Liver (tissue), 9 donors: ENCODE data around the gene TIAM1. TPM values are rescaled to one million over a fixed set of nuclear protein-coding genes. Genes with fewer than 3 reads are reported as not detected.

Experiments
- DNase-seq: peaks from one replicate; pipeline ENCODE4 v3.0.0-alpha.2; 2017; ENCODE audit warnings: low spot score
- H3K27ac ChIP-seq, 2 donors: one replicate each; pipeline ENCODE4 v1.7.0; 2013; ENCODE audit warnings: inconsistent platforms in 2 of 2, low read length in 2 of 2, control low read depth in 1 of 2, low read depth in 1 of 2, mild to moderate bottlenecking in 1 of 2
- H3K27me3 ChIP-seq, 4 donors: one replicate each; pipeline versions ENCODE4 v1.6.1 to v1.7.0; 2013; ENCODE audit warnings: low read length in 3 of 4, inconsistent platforms in 1 of 4, mild to moderate bottlenecking in 1 of 4, moderate library complexity in 1 of 4; ENCODE audit not compliant: control insufficient read depth in 4 of 4, insufficient read depth in 4 of 4
- H3K36me3 ChIP-seq, 4 donors: one replicate each; pipeline versions ENCODE4 v1.6.1 to v1.7.0; 2013; ENCODE audit warnings: low read length in 3 of 4, mild to moderate bottlenecking in 3 of 4, low read depth in 1 of 4, moderate library complexity in 1 of 4; ENCODE audit not compliant: control insufficient read depth in 4 of 4, insufficient read depth in 3 of 4
- H3K4me1 ChIP-seq, 4 donors: one replicate each; pipeline versions ENCODE4 v1.6.1 to v1.7.0; 2013; ENCODE audit warnings: low read length in 3 of 4, mild to moderate bottlenecking in 3 of 4, moderate library complexity in 1 of 4; ENCODE audit not compliant: control insufficient read depth in 4 of 4, insufficient read depth in 4 of 4
- H3K4me3 ChIP-seq, 3 donors: one replicate each; pipeline versions ENCODE4 v1.6.1 to v1.7.0; 2013; ENCODE audit warnings: low read length in 3 of 3, control low read depth in 1 of 3, low read depth in 1 of 3, mild to moderate bottlenecking in 1 of 3
- H3K9ac ChIP-seq, 2 donors: one replicate each; pipeline ENCODE4 v1.7.0; 2013; ENCODE audit warnings: low read length in 2 of 2, mild to moderate bottlenecking in 2 of 2, moderate library complexity in 2 of 2, control low read depth in 1 of 2, low read depth in 1 of 2
- H3K9me3 ChIP-seq, 4 donors: one replicate each; pipeline versions ENCODE4 v1.6.1 to v1.7.0; 2013; ENCODE audit warnings: low read length in 3 of 4; ENCODE audit not compliant: control insufficient read depth in 4 of 4
- EGR1 ChIP-seq, 2 donors: IDR thresholded peaks; 2 replicates each; pipeline ENCODE4 v1.6.1; 2016 to 2018; ENCODE audit warnings: antibody characterized with exemption in 2 of 2, low read depth in 2 of 2
- FOXA1 ChIP-seq: IDR thresholded peaks from 2 replicates; pipeline ENCODE4 v1.6.1; 2016; ENCODE audit warnings: antibody characterized with exemption
- FOXA2 ChIP-seq: IDR thresholded peaks from 2 replicates; pipeline ENCODE4 v1.6.1; 2016; ENCODE audit warnings: antibody characterized with exemption
- GABPA ChIP-seq, 2 donors: IDR thresholded peaks in 1 of 2; conservative IDR thresholded peaks in 1 of 2; 2 replicates each; pipeline ENCODE4 v1.6.1; 2016; ENCODE audit warnings: antibody characterized with exemption in 2 of 2, mild to moderate bottlenecking in 1 of 2, moderate library complexity in 1 of 2
- HNF4A ChIP-seq, 2 donors: conservative IDR thresholded peaks; 2 replicates each; pipeline ENCODE4 v1.6.1; 2016; ENCODE audit warnings: antibody characterized with exemption in 2 of 2, mild to moderate bottlenecking in 2 of 2
- HNF4G ChIP-seq: IDR thresholded peaks from 2 replicates; pipeline ENCODE4 v1.6.1; 2016; ENCODE audit warnings: antibody characterized with exemption
- JUND ChIP-seq, 2 donors: IDR thresholded peaks; 2 replicates each; pipeline ENCODE4 v1.6.1; 2016; ENCODE audit warnings: antibody characterized with exemption in 2 of 2
- NR2F2 ChIP-seq: IDR thresholded peaks from 2 replicates; pipeline ENCODE4 v1.6.1; 2016; ENCODE audit warnings: antibody characterized with exemption
- RXRA ChIP-seq, 2 donors: IDR thresholded peaks; 2 replicates each; pipeline ENCODE4 v1.6.1; 2017 to 2018; ENCODE audit warnings: antibody characterized with exemption in 2 of 2, mild to moderate bottlenecking in 1 of 2
- SP1 ChIP-seq: IDR thresholded peaks from 2 replicates; pipeline ENCODE4 v1.6.1; 2018; ENCODE audit warnings: antibody characterized with exemption, mild to moderate bottlenecking
- TAF1 ChIP-seq: conservative IDR thresholded peaks from 2 replicates; pipeline ENCODE4 v1.6.1; 2016; ENCODE audit warnings: antibody characterized with exemption, mild to moderate bottlenecking
- YY1 ChIP-seq: IDR thresholded peaks from 2 replicates; pipeline ENCODE4 v1.6.1; 2016; ENCODE audit warnings: antibody characterized with exemption, mild to moderate bottlenecking
- WGBS: extraction: QIAGEN DNeasy Blood & Tissue Kit; methylation state at CpG from one replicate; pipeline ENCODE4 v1.1.7; 2013; 5-methylcytosine and 5-hydroxymethylcytosine counted together
- polyA plus RNA-seq, 2 donors: library from polyadenylated mRNA; stranded (reverse) in 1 of 2; unstranded in 1 of 2; fragments of 200-250 nt in 1 of 2; fragments of >200 nt in 1 of 2; fragmentation: Nextera tagmentation in 1 of 2; extraction: Ambion mirVana in 1 of 2; gene quantifications; one replicate each; pipeline versions ENCODE4 v1.2.1 to v1.2.3, GENCODE V29; 2013 to 2015
- total RNA-seq, 2 donors: library from RNA; depleted of rRNA; stranded (reverse); fragments of >200 nt; gene quantifications; one replicate each; pipeline ENCODE4 v1.2.3, GENCODE V29; 2014
- TF ChIP-seq, protein P1 (sequence below): IDR thresholded peaks from 2 replicates; pipeline ENCODE4 v1.6.1; 2016; ENCODE audit warnings: antibody characterized with exemption, mild to moderate bottlenecking
- TF ChIP-seq, protein P2 (sequence below): IDR thresholded peaks from 2 replicates; pipeline ENCODE4 v1.6.1; 2016; ENCODE audit warnings: antibody characterized with exemption
- TF ChIP-seq, protein P3 (sequence below): IDR thresholded peaks from 2 replicates; pipeline ENCODE4 v1.6.1; 2016; ENCODE audit warnings: antibody characterized with exemption
- TF ChIP-seq, protein P4 (sequence below): fragments of 150-350 bp; IDR thresholded peaks from 2 replicates; pipeline ENCODE4 v1.5.1; 2017; ENCODE audit warnings: improper control_type of control experiment, low read depth, low read length; ENCODE audit not compliant: missing input control
- TF ChIP-seq, protein P5 (sequence below): IDR thresholded peaks from 2 replicates; pipeline ENCODE4 v1.6.1; 2016; ENCODE audit warnings: antibody characterized with exemption
- donor health status: healthy.
- donor health status: healthy.
- donor health status: healthy.
- donor health status: healthy.
- donor health status: healthy.

TIAM1 gene
- total and polyA plus RNA-seq, 4 donors = 3.0 to 7.4 (median 4.8) TPM

DNA sequence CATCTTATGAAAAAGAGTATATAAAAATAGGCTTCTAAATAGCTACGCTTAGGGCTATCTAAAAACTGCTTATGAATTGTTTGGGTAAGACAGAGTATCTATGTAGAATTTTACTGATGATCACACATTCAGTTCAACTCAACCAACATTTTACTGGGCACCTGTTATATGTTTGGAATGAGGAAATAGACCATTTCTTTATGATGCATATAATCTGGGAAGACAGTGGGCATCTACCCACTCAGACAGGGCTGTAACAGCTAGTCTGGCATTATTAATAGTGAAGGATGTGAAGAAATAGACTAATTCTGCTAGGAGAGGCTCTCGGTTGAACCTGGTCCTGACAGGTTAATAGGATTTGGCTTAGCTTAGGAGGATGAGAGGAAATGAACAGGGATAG is 56.9 kb downstream of the TIAM1 start:
- no peak for DNase-seq

More for the DNA sequence above, 56.9 kb downstream of the TIAM1 start:
- Histone ChIP-seq H3K27me3 (no peaks in the 10 kb centered on the region), H3K27ac (no peak overlapping the region), H3K9ac (no peak overlapping the region), H3K4me3 (no peak overlapping the region), H3K36me3 (peaks cover 0 to 3% (median 0%) of the 10 kb centered on the region in 4 donors), H3K9me3 (peaks cover 0 to 2% (median 0%) of the 10 kb centered on the region in 4 donors), H3K4me1 (no peaks in the 10 kb centered on the region)
- 97% methylated on average over 2 of the region's 2 CpGs for WGBS
- TF ChIP-seq, protein P1, sequence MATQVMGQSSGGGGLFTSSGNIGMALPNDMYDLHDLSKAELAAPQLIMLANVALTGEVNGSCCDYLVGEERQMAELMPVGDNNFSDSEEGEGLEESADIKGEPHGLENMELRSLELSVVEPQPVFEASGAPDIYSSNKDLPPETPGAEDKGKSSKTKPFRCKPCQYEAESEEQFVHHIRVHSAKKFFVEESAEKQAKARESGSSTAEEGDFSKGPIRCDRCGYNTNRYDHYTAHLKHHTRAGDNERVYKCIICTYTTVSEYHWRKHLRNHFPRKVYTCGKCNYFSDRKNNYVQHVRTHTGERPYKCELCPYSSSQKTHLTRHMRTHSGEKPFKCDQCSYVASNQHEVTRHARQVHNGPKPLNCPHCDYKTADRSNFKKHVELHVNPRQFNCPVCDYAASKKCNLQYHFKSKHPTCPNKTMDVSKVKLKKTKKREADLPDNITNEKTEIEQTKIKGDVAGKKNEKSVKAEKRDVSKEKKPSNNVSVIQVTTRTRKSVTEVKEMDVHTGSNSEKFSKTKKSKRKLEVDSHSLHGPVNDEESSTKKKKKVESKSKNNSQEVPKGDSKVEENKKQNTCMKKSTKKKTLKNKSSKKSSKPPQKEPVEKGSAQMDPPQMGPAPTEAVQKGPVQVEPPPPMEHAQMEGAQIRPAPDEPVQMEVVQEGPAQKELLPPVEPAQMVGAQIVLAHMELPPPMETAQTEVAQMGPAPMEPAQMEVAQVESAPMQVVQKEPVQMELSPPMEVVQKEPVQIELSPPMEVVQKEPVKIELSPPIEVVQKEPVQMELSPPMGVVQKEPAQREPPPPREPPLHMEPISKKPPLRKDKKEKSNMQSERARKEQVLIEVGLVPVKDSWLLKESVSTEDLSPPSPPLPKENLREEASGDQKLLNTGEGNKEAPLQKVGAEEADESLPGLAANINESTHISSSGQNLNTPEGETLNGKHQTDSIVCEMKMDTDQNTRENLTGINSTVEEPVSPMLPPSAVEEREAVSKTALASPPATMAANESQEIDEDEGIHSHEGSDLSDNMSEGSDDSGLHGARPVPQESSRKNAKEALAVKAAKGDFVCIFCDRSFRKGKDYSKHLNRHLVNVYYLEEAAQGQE = no peak
- TF ChIP-seq, protein P2, sequence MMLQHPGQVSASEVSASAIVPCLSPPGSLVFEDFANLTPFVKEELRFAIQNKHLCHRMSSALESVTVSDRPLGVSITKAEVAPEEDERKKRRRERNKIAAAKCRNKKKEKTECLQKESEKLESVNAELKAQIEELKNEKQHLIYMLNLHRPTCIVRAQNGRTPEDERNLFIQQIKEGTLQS = no peak
- TF ChIP-seq GABPA (IDR thresholded peaks at IDR 0.05 in 1 of 2, conservative IDR thresholded peaks at IDR 0.05 in 1 of 2) (no peak), RXRA (IDR thresholded peaks at IDR 0.05) (no peak), HNF4A (conservative IDR thresholded peaks at IDR 0.05) (no peak), JUND (IDR thresholded peaks at IDR 0.05) (no peak), NR2F2 (no peak), SP1 (no peak), FOXA2 (no peak), YY1 (no peak), TAF1 (no peak), HNF4G (no peak), FOXA1 (no peak), EGR1 (IDR thresholded peaks at IDR 0.05; ENCODE audit: low read depth in 2 of 2) (no peak)
- TF ChIP-seq, protein P3, sequence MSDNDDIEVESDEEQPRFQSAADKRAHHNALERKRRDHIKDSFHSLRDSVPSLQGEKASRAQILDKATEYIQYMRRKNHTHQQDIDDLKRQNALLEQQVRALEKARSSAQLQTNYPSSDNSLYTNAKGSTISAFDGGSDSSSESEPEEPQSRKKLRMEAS = no peak
- TF ChIP-seq, protein P4, sequence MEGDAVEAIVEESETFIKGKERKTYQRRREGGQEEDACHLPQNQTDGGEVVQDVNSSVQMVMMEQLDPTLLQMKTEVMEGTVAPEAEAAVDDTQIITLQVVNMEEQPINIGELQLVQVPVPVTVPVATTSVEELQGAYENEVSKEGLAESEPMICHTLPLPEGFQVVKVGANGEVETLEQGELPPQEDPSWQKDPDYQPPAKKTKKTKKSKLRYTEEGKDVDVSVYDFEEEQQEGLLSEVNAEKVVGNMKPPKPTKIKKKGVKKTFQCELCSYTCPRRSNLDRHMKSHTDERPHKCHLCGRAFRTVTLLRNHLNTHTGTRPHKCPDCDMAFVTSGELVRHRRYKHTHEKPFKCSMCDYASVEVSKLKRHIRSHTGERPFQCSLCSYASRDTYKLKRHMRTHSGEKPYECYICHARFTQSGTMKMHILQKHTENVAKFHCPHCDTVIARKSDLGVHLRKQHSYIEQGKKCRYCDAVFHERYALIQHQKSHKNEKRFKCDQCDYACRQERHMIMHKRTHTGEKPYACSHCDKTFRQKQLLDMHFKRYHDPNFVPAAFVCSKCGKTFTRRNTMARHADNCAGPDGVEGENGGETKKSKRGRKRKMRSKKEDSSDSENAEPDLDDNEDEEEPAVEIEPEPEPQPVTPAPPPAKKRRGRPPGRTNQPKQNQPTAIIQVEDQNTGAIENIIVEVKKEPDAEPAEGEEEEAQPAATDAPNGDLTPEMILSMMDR = no peak
- TF ChIP-seq, protein P5, sequence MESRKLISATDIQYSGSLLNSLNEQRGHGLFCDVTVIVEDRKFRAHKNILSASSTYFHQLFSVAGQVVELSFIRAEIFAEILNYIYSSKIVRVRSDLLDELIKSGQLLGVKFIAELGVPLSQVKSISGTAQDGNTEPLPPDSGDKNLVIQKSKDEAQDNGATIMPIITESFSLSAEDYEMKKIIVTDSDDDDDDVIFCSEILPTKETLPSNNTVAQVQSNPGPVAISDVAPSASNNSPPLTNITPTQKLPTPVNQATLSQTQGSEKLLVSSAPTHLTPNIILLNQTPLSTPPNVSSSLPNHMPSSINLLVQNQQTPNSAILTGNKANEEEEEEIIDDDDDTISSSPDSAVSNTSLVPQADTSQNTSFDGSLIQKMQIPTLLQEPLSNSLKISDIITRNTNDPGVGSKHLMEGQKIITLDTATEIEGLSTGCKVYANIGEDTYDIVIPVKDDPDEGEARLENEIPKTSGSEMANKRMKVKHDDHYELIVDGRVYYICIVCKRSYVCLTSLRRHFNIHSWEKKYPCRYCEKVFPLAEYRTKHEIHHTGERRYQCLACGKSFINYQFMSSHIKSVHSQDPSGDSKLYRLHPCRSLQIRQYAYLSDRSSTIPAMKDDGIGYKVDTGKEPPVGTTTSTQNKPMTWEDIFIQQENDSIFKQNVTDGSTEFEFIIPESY = no peak
